ENCODE results near the gene SERPINA4.

- TF ChIP-seq CTCF (IDR thresholded peaks at IDR 0.05) (no peak), POLR2A (IDR thresholded peaks at IDR 0.05) (no peak)
Observed at GRCh38 chr14:94547151-94547680, 14.0 kb upstream of the SERPINA4 start.
